Mononuclear cell (primary cell): ENCODE measurements around the gene IL17RB. TPM values are rescaled to one million over a fixed set of nuclear protein-coding genes. Genes with fewer than 3 reads are reported as not detected.

Experiments used
- H3K27me3 ChIP-seq: 2 replicates; pipeline ENCODE4 v1.6.0; 2011; ENCODE audit warnings: low read length, control low read depth; ENCODE audit not compliant: insufficient read depth
- H3K4me1 ChIP-seq: 2 replicates; pipeline ENCODE4 v1.5.1; 2011; ENCODE audit warnings: mild to moderate bottlenecking, low read length, control low read depth; ENCODE audit not compliant: insufficient read depth
- H3K4me3 ChIP-seq: 2 replicates; pipeline ENCODE4 v1.5.1; 2011; ENCODE audit warnings: mild to moderate bottlenecking, low read length, moderate library complexity
- H3K9me3 ChIP-seq: 2 replicates; pipeline ENCODE4 v1.5.1; 2011; ENCODE audit warnings: low read depth, mild to moderate bottlenecking, control low read depth, low read length
- total RNA-seq: library from RNA; depleted of rRNA; stranded (reverse); fragments of >200 nt; gene quantifications from one replicate; pipeline ENCODE4 v1.2.3, GENCODE V29; 2012

IL17RB gene
- total RNA-seq, 1 donor = 0.10 TPM

DNA sequence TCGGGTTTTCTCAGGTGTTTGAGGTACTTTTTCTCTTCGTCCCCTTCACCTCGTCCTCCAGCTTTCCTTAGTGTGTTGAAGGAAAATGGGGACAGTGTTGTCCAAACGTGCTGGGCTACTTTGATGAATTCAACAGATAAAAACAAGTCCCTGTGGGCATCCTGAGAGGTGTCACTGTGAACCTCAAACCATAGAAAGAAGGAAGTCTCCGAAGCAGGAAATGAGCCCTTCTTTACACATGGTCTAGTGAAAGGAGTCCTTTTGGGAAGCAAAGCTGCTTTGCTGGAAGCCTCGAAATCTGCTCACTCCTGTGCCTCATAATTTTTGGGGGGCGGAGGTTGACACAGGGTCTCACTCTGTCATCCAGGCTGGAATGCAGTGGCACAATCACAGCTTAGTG lies 10.6 kb downstream of the IL17RB start:
- Histone ChIP-seq H3K9me3 (no peaks in the 10 kb centered on the region), H3K27me3 (no peaks in the 10 kb centered on the region), H3K4me3 (no peak overlapping the region), H3K4me1 (no peaks in the 10 kb centered on the region)

DNA sequence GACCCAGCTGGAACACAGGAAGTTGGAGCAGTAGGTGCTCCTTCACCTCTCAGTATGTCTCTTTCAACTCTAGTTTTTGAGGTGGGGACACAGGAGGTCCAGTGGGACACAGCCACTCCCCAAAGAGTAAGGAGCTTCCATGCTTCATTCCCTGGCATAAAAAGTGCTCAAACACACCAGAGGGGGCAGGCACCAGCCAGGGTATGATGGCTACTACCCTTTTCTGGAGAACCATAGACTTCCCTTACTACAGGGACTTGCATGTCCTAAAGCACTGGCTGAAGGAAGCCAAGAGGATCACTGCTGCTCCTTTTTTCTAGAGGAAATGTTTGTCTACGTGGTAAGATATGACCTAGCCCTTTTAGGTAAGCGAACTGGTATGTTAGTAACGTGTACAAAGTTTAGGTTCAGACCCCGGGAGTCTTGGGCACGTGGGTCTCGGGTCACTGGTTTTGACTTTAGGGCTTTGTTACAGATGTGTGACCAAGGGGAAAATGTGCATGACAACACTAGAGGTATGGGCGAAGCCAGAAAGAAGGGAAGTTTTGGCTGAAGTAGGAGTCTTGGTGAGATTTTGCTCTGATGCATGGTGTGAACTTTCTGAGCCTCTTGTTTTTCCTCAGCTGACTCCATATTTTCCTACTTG lies 11.9 kb downstream of the IL17RB start:
- no peaks in the 10 kb centered on the region for H3K4me1 ChIP-seq
- H3K27me3 ChIP-seq = no peaks in the 10 kb centered on the region
- H3K9me3 ChIP-seq = no peaks in the 10 kb centered on the region
- no peak overlapping the region for H3K4me3 ChIP-seq

DNA sequence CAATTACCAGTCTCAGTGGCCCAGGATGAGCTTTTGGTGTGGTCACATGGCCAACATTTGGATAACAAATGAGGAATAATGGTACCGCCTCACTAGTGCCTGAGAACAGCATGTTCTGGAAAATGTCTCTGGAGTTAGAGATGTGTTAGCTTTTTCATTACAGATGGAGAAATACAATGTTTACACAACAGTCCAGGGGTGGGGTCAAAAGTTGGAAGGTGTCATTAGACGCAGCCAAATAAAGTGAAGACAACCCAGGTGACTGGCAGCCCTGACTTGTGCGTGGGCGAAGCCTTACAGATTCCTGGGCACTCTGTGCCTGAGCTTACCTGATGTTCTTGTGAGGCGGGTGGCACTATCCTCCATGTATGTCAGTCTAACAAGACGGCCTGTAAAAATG lies 12.8 kb downstream of the IL17RB start:
- no peaks in the 10 kb centered on the region for H3K4me1 ChIP-seq
- H3K4me3 ChIP-seq = no peak overlapping the region
- no peaks in the 10 kb centered on the region for H3K9me3 ChIP-seq
- no peaks in the 10 kb centered on the region for H3K27me3 ChIP-seq

DNA sequence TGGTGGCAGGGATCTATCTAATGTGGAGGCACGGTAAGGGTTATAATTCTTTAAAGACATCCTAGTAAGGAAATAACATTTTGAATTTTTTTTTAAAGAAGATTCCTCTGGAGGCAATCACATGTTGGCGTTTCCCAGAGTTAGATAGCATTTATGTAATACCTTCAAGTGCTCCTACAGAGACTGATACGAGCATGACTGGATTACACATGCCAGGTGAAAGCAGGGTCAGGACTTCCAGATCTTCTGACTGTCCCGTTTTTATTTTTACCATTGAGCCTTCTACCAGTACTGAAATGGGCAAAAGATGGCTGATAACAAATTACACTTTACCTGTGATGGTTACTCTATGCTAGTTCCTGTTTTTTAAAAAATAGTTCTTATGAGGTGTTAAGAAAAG lies 13.8 kb downstream of the IL17RB start:
- no peaks in the 10 kb centered on the region for H3K4me1 ChIP-seq
- H3K9me3 ChIP-seq = no peaks in the 10 kb centered on the region

DNA sequence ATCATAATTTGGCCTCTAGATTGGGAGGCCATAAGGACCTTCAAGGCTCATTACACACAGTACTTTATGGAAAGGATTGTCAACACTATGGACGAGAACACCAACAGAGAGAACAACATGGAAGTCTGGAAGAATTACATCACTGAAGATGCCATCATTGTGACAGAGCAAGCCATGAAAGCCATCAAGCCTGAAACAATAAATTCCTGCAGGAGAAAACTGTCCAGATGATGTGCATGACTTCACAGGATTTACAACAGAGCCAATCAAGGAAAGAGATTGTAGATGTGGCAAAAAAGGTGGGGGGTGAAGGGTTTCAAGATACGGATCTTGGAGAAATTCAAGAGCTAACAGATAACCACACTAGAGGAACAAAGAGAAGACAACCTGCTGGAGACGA lies 15.9 kb downstream of the IL17RB start:
- H3K9me3 ChIP-seq = no peaks in the 10 kb centered on the region
- H3K27me3 ChIP-seq = no peaks in the 10 kb centered on the region
- no peak overlapping the region for H3K4me3 ChIP-seq
- no peaks in the 10 kb centered on the region for H3K4me1 ChIP-seq

More for the DNA sequence above, 13.8 kb downstream of the IL17RB start:
- Histone ChIP-seq H3K4me3 (no peak overlapping the region), H3K27me3 (no peaks in the 10 kb centered on the region)

DNA sequence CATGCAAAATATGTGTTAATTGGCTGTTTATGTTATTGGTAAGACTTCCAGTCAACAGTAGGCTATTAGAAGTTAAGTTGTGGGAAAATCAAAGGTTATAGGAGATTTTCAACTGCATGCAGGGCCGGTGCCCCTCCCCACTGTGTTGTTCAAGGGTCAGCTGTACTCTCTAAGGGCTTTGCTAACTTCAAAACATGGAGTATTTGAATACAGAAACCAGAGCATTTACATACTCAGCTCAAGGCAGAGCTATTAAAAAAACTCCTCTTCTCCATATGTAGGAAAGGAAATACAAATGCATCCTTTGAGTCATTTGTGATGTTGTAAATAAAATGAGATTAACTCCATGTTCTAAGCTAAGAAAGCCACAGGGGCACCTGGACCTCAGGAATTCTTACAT lies 16.8 kb downstream of the IL17RB start:
- no peaks in the 10 kb centered on the region for H3K27me3 ChIP-seq
- no peak overlapping the region for H3K4me3 ChIP-seq
- H3K9me3 ChIP-seq = no peaks in the 10 kb centered on the region
- no peaks in the 10 kb centered on the region for H3K4me1 ChIP-seq

DNA sequence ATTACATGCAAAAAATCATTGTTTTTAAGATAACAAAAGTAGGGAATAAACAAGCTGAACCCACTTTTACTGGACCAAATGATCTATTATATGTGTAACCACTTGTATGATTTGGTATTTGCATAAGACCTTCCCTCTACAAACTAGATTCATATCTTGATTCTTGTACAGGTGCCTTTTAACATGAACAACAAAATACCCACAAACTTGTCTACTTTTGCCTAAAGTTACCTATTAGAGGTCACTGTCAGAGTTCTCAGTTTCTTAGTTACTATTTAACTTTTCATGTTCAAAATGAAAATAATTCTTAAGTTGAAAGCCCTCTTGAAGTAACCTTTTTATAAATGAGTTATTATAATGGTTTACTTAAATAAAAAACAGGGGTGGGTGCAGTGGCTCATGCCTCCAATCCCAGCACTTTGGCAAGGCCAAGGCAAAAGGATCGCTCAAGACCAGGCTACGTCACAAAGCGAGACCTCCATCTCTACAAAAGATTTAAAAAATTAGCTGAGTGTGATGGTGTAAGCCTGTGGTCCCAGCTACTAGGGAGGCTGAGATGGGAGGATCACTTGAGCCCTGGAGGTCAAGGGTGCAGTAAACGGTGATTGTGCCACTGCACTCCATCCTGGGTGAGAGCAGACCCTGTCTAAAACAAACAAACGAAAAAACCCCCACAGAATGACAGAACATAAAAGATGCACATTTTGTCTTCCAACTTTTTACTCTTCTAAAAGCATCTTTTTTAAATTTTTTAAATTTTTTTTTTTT lies 19.5 kb downstream of the IL17RB start:
- no peaks in the 10 kb centered on the region for H3K27me3 ChIP-seq
- no peaks in the 10 kb centered on the region for H3K4me1 ChIP-seq
- no peak overlapping the region for H3K4me3 ChIP-seq
- H3K9me3 ChIP-seq = no peaks in the 10 kb centered on the region

DNA sequence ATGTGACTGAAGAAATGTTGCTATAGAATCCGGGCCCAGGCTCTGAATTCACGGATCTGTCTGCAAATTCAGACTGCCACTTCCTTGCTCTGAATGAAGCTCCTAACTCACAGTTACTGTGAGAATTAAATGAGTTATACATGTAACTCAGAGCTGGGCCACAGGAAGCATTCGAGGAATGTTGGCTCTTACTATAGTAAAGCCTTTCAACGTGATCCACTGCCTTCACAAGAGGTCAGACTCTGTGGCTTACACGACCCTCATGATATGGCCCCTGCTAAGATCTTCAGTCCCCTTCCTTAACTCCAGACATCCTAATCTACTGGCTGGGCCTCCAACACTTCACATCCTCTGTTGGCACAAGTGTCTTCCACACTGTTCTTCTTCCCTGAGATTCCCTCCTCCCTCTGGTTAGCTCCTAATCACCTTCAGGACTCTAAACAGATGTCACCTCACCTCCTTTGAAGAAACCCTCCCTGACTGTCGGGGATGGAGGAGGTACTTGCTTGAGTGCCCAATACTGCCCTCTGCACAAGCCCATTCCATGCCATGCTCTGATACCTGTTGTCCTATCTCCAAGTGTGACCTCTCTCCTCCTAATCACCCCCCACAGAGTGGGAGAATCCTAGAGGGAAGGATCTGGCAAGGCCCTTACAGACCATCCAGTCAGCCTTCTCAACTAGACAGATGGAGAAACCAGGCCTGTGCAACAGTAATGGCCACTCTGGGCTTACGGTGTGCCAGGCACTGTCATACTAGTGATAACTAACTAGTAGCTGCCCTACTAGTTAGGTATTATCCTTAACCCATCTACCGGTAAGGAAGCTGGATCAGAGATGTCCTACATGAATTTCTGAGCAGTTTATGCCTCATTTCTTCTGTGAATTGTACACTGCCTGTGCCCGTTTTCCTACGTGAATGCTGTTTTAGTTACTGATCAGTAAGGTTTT lies 34.3 kb downstream of the IL17RB start:
- Histone ChIP-seq H3K4me3 (peak overlapping the region; percentile 75), H3K9me3 (no peaks in the 10 kb centered on the region), H3K27me3 (no peaks in the 10 kb centered on the region), H3K4me1 (peaks cover 18% of the 10 kb centered on the region)

DNA sequence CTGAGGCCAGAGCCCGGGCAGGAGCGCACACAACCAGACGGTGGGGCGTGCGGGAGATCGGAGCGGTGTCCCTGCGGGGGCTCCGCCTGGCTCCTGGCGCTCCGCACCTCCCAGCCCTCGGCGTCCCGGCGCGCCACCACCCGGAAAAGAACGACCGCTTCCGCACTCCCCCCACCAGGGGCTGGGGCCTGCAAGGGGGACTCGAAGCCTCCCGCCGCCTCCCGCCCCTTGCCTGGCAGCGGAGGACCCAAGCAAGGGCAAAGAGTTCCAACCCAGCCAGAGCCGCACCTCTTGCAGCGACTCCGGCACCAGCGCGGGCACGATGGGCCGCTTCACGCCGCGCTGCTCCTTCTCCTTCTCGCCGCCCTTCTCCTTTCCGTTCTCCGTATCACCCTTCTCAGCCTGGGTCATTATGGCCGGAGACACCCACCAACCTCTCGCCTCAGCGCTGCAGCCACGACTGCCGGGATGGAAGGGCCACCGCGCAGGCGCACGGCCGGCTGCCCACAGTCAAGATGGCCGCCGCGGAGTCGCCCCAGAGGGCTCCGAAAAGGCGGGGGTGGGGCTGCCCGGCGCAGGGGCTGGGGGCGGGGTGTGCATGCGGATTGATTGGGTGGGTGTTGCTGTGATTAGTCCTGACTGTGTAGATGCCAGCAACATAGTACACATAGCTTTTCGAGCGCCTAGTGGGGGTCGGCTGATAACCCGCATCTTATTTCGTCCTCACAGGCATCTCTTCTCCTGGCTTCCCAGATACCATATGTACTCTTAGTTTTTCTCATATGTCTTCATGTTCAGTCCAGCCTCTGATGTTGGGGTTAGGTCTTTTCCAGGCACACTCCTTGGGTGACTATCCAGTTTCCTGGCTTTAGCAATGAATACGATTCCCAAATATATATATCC lies 35.6 kb downstream of the IL17RB start, which contains the start of gene ACTR8:
TSS of gene ACTR8 (minus strand) at position 462 of the 903 bp plus-strand sequence. CDS start at position 411, 51 bp downstream.
- Histone ChIP-seq H3K27me3 (no peaks in the 10 kb centered on the region), H3K4me1 (peaks cover 18% of the 10 kb centered on the region), H3K4me3 (peak within 1 kb of the TSS; percentile 75), H3K9me3 (no peaks in the 10 kb centered on the region)

DNA sequence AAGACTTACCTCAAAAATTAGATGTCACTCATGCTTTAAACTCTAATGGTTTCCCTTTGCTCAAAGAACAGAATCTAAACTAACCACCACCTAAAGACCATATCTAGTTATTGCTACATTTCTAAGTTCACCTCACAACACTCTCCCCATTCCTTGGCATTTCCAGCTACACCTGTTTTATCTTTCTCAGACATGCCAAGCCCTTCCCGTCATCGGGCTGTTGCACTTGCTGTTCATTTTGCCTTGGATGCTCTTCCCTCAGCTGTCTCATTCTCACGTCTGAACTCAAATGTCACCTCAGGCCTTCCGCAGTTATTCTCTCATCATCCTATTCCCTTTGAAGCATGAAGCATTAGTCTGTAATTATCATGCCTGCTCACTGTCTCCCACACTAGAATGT lies 36.6 kb downstream of the IL17RB start:
- no peak overlapping the region for H3K4me3 ChIP-seq

DNA sequence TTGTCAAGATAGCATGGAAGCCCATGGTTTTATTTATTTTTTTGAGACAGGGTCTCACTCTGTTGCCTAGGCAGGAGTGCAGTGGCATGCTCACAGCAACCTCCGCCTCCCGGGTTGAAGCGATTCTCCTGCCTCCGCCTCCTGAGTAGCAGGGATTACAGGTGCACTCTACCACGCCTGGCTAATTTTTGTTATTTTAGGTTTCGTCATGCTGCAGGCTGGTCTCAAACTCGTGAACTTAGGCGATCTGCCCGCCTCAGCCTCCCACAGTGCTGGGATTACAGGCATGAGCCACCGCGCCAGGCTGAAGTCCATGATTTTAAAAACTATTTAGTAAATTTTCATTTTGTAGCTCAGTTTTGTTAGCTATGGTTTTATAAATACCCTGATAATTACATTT lies 38.3 kb downstream of the IL17RB start:
- no peaks in the 10 kb centered on the region for H3K9me3 ChIP-seq
- H3K27me3 ChIP-seq = no peaks in the 10 kb centered on the region
- peaks cover 21% of the 10 kb centered on the region for H3K4me1 ChIP-seq
- no peak overlapping the region for H3K4me3 ChIP-seq

More for the DNA sequence above, 36.6 kb downstream of the IL17RB start:
- Histone ChIP-seq H3K4me1 (peaks cover 18% of the 10 kb centered on the region), H3K9me3 (no peaks in the 10 kb centered on the region), H3K27me3 (no peaks in the 10 kb centered on the region)

DNA sequence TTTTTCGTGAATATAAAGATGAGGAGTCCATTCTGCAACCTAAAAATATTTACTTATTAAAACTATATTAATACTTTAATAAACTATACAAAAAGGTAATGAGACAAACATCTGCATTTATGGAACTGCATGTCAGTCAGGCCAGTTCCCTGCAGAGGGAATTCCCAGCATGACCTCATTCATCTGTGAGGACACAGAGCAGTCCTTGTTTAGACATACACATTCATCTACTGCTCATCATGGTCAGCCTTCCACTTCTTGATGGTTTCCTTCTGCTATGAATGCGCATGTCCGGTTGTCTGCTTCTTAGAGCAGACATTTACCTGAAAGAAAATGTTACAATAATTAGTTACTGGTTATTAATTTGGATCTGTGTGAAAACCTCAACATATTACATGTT lies 38.9 kb downstream of the IL17RB start:
- Histone ChIP-seq H3K9me3 (no peaks in the 10 kb centered on the region), H3K4me1 (peaks cover 26% of the 10 kb centered on the region)

DNA sequence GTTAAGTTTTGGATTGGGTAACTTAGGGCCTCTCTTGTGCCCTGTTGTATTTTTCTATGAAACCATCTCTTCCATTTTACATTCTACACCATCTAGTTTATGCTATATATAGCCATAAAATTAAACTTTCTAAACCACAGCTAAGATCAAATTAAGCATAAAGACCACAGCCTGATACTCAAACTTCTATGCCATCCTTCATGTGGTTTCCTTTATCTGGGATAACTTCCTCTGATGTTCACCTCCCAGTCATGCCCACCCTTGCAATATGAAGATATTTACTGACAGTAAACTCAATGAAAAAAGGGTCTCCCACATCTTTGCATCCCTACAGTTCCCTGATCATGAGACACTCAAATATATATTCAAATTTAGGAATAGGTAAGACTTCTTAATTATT lies 41.1 kb downstream of the IL17RB start:
- no peaks in the 10 kb centered on the region for H3K9me3 ChIP-seq
- H3K4me1 ChIP-seq = peaks cover 24% of the 10 kb centered on the region
- H3K4me3 ChIP-seq = no peak overlapping the region
- no peaks in the 10 kb centered on the region for H3K27me3 ChIP-seq

More for the DNA sequence above, 38.9 kb downstream of the IL17RB start:
- Histone ChIP-seq H3K27me3 (no peaks in the 10 kb centered on the region), H3K4me3 (no peak overlapping the region)

DNA sequence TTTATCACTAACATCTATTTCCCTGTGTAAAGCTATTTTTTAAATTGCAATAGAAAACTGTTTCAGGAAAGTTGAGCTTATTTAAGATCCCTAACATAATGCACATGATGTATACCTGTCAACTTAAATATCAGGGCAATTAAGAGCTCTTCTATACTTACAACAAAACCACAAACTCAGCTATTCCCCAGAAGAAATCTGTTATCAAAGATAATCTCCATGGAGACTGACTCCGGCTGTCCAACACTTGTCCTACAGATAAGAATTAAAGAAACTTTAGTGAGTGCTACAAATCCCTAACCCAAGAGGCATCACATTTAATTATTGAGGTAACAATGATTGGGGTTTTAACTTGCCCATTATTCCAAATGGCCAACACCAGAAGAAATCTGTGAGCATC lies 41.9 kb downstream of the IL17RB start:
- H3K4me1 ChIP-seq = peaks cover 25% of the 10 kb centered on the region
- no peaks in the 10 kb centered on the region for H3K27me3 ChIP-seq
- no peaks in the 10 kb centered on the region for H3K9me3 ChIP-seq
- no peak overlapping the region for H3K4me3 ChIP-seq
